ENCODE results near the gene RPL3. TPM values are rescaled to one million over a fixed set of nuclear protein-coding genes. Genes with fewer than 3 reads are reported as not detected.

The RPL3 gene
- 2,871 and 3,750 TPM in 2 replicates for total RNA-seq (2012; rRNA removed)
- polyA plus RNA-seq (2012; rRNA removed) = 3,097 and 3,312 TPM in 2 replicates
- 2,912 and 3,812 TPM in 2 replicates for polyA plus RNA-seq (2012; cell fraction: cytosol; rRNA removed)
- polyA plus RNA-seq (2012; cell fraction: nucleus; rRNA removed; ENCODE audit: low replicate concordance) = 2,181 and 2,704 TPM in 2 replicates
- percentile 99 among the genes with signal in this experiment for Bru-seq, nascent RNA
- percentile 99 among the genes with signal in this experiment for BruChase-seq, experiment 1, labeled RNA remaining after a 6-hour chase
- percentile 97 among the genes with signal in this experiment for BruChase-seq, experiment 2, labeled RNA remaining after a 2-hour chase
- long read RNA-seq, transcript RPL3-202 (9 exons, 1,289 nt) = minor isoform, 150 of 3,446 reads
- long read RNA-seq, transcript RPL3-210 (2 exons, 616 nt) = minor isoform, 13 of 3,446 reads
- long read RNA-seq, transcript RPL3-201 (10 exons, 1,442 nt) = major isoform, 3,145 of 3,446 reads
- long read RNA-seq, partial matches to known transcripts = 65 of 3,446 reads
- long read RNA-seq, other reads (novel, unspliced or antisense) = 72 of 3,446 reads

DNA sequence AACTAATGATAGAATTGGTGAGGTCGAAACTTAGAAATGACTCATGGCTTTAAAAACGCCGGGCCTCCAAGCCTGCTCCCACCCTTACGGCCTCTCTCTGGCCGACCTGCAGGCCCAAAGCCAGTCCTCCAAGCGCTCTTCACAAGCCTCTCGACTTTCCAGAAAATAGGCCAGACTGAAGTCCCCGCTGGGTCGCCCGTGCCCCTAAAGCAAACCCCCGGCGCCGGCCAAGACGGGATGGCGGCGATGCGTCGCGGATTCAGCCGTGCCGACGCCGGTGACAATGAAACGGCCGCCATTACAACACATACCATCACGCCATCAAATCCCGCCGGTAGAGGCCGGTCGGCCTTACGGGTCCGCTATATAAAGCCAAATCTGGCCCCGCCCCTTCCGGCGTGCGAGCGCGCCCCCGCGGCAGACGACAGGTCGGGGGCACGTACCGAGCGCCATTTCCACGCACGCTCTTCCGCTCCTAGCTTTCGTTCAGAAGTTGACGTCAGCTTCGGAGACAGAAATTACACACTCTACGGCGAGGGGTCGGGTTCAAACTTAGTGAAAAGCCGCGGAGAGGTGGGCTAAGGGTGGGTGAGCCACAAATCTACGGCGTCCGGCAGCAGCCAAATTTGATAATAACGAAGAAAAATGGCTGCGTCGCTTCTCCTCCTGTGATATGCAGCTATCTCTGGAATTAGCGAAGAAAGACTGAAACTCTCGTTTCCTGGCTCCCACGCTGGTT lies at the start of gene RPL3:
Gene RPL3 (minus strand): TSS at position 340 of the 739 bp plus-strand sequence. CDS start 26 bp downstream, at position 314.
- peak; percentile 81 for ATAC-seq (ENCODE audit: low read depth)
- in situ Hi-C loops (cut with MboI; ENCODE audit: low sequenced_read_pairs) (loop anchor here (10.0 kb wide), 2 partner anchors 205 to 315 kb away; partner anchors contain the start of gene ATF4), dilution Hi-C loops (cut with HindIII; ENCODE audit: low sequenced_read_pairs, unreplicated experiment) (no loop called here)
- TF ChIP-seq, protein P1, sequence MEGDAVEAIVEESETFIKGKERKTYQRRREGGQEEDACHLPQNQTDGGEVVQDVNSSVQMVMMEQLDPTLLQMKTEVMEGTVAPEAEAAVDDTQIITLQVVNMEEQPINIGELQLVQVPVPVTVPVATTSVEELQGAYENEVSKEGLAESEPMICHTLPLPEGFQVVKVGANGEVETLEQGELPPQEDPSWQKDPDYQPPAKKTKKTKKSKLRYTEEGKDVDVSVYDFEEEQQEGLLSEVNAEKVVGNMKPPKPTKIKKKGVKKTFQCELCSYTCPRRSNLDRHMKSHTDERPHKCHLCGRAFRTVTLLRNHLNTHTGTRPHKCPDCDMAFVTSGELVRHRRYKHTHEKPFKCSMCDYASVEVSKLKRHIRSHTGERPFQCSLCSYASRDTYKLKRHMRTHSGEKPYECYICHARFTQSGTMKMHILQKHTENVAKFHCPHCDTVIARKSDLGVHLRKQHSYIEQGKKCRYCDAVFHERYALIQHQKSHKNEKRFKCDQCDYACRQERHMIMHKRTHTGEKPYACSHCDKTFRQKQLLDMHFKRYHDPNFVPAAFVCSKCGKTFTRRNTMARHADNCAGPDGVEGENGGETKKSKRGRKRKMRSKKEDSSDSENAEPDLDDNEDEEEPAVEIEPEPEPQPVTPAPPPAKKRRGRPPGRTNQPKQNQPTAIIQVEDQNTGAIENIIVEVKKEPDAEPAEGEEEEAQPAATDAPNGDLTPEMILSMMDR (conservative IDR thresholded peaks at IDR 0.05; ENCODE audit: low read depth, low read length) = no peak
- TF ChIP-seq MAZ (IDR thresholded peaks at IDR 0.05; ENCODE audit: borderline replicate concordance, low read depth, low read length) (peak; percentile 94), CHD1 (IDR thresholded peaks at IDR 0.05; ENCODE audit: low read depth, low read length) (peak; percentile 75), CEBPB (IDR thresholded peaks at IDR 0.05; ENCODE audit: low read depth, low read length) (peak; percentile 45; the same call in 1 of the 2 replicates), RAD21 (IDR thresholded peaks at IDR 0.05; ENCODE audit: low read length) (no peak), RCOR1 (IDR thresholded peaks at IDR 0.05; ENCODE audit: insufficient replicate concordance, low read length) (peak; percentile 6), MAFK (IDR thresholded peaks at IDR 0.05; ENCODE audit: low read depth, low read length) (no peak), NFE2L2 (IDR thresholded peaks at IDR 0.05; ENCODE audit: low read depth, low read length) (no peak; the same call in 1 of the 2 replicates), BHLHE40 (IDR thresholded peaks at IDR 0.05; ENCODE audit: low read depth, low read length) (peak; percentile 87), MXI1 (IDR thresholded peaks at IDR 0.05; ENCODE audit: borderline replicate concordance, low read depth, low read length) (peak; percentile 34; the same call in 1 of the 2 replicates), POLR2A (IDR thresholded peaks at IDR 0.05; ENCODE audit: low read depth, low read length) (peak; percentile 100)
- TF ChIP-seq, protein P2, sequence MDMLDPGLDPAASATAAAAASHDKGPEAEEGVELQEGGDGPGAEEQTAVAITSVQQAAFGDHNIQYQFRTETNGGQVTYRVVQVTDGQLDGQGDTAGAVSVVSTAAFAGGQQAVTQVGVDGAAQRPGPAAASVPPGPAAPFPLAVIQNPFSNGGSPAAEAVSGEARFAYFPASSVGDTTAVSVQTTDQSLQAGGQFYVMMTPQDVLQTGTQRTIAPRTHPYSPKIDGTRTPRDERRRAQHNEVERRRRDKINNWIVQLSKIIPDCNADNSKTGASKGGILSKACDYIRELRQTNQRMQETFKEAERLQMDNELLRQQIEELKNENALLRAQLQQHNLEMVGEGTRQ (IDR thresholded peaks at IDR 0.05; ENCODE audit: low read depth, low read length) = 0 out of 2 replicates have a peak, but pooled peaks have one; percentile 22

More for the DNA sequence above, at the start of gene RPL3:
- ChIA-PET CTCF (interaction anchor here (0.6 to 1.6 kb wide), 6 partner anchors 19 to 201 kb away, joined by 3 to 5 read pairs (median 3); partner anchors contain the start of gene ATF4), POLR2A (ENCODE audit: unreplicated experiment) (interaction anchor here (0.6 to 1.8 kb wide), 8 partner anchors 9 to 246 kb away, joined by 3 to 7 read pairs (median 4); no protein-coding TSS in a partner anchor)
- intact Hi-C loops (cut with micrococcal nuclease) = loop anchor here (1.0 to 10.0 kb wide), 4 partner anchors 86 to 555 kb away; partner anchors contain the start of gene ATF4
- Histone ChIP-seq H2AK5ac (ENCODE audit: low read depth, low read length) (peak within 1 kb of the TSS; percentile 93), H2BK5ac (ENCODE audit: low read depth, low read length, poor library complexity, severe bottlenecking) (peak within 1 kb of the TSS; percentile 89), H3K9me3 (ENCODE audit: control insufficient read depth, insufficient read depth, low read length) (no peaks in the 10 kb centered on the region), H3K4me1 (ENCODE audit: control insufficient read depth, insufficient read depth, low read length) (peaks cover 16% of the 10 kb centered on the region), H4K5ac (ENCODE audit: low read depth, low read length) (peak within 1 kb of the TSS; percentile 85), H3K4me3 (ENCODE audit: insufficient read depth, low read depth, low read length) (peak within 1 kb of the TSS; percentile 76), H3K9me1 (ENCODE audit: insufficient read depth, low read length) (no peaks in the 10 kb centered on the region; the same call in 1 of the 2 replicates), H2AK9ac (replicated peaks; ENCODE audit: low read depth, low read length, poor library complexity) (peak within 1 kb of the TSS; percentile 99), H4K8ac (ENCODE audit: low read depth in 2 of 2, low read length in 2 of 2) (peak within 1 kb of the TSS; percentile 92 to 99), H3K23ac (ENCODE audit: low read depth, low read length) (peak within 1 kb of the TSS; percentile 97), H3K36me3 (ENCODE audit: control insufficient read depth, insufficient read depth, low read length) (peaks cover 35% of the 10 kb centered on the region), H3K79me1 (ENCODE audit: low read depth in 1 of 2, low read length in 2 of 2) (peaks cover 15 to 33% of the 10 kb centered on the region in 2 experiments), H3K27me3 (ENCODE audit: control insufficient read depth, insufficient read depth, low read length) (no peaks in the 10 kb centered on the region), H3K14ac (replicated peaks; ENCODE audit: low read depth, low read length) (peak within 1 kb of the TSS; percentile 98), H2BK20ac (ENCODE audit: low read depth, low read length) (peak within 1 kb of the TSS; percentile 15; the same call in 1 of the 2 replicates), H2BK120ac (ENCODE audit: low read depth, low read length) (peak within 1 kb of the TSS; percentile 80), H4K20me1 (ENCODE audit: insufficient read depth, low read length) (peaks cover 50% of the 10 kb centered on the region), H4K91ac (ENCODE audit: insufficient read depth, low read depth, low read length) (peak within 1 kb of the TSS; percentile 89), H3K27ac (ENCODE audit: insufficient read depth, low read length) (peak within 1 kb of the TSS; percentile 85), H3K4ac (ENCODE audit: low read depth, low read length) (peak within 1 kb of the TSS; percentile 98), H2BK15ac (ENCODE audit: low read depth, low read length) (peak within 1 kb of the TSS; percentile 49; the same call in 1 of the 3 replicates), H3K56ac (ENCODE audit: extremely low read depth, insufficient read depth, low read length) (peak within 1 kb of the TSS; percentile 96), H3K9ac (ENCODE audit: low read depth, low read length) (peak within 1 kb of the TSS; percentile 94), H3K18ac (ENCODE audit: low read depth, low read length) (peak within 1 kb of the TSS; percentile 46), H3K4me2 (ENCODE audit: low read depth, low read length) (peak within 1 kb of the TSS; percentile 93), H2AFZ (replicated peaks; ENCODE audit: low read length, poor library complexity) (peak within 1 kb of the TSS; percentile 97)
- no TSS peak for BruUV-seq (replicated peaks)
- 0% methylated on average over 39 of the region's 65 CpGs; no CpG with 5 or more reads in 1 of the 2 experiments for WGBS, 2 experiments (ENCODE audit: extremely low coverage in 2 of 2, insufficient read length in 1 of 2)
- peak; percentile 99 for DNase-seq

Measured in IMR-90 (cell line).